CD14-positive monocyte (primary cell): ENCODE results near the gene GALC. TPM values are rescaled to one million over a fixed set of nuclear protein-coding genes. Genes with fewer than 3 reads are reported as not detected.

Experiments used
- DNase-seq, 3 donors: peaks; one replicate each; pipeline ENCODE4 v3.0.0-alpha.2; 2011 to 2022
- H2AFZ ChIP-seq: 2 replicates; pipeline ENCODE4 v1.6.0; 2012; ENCODE audit warnings: mild to moderate bottlenecking, low read depth, low read length, inconsistent platforms; ENCODE audit not compliant: insufficient read depth, poor library complexity, severe bottlenecking
- H3K27ac ChIP-seq, 2 donors: 1 replicate in 1 of 2; 2 replicates in 1 of 2; pipeline ENCODE4 v1.5.1; 2012 to 2013; ENCODE audit warnings: low read length in 2 of 2, control low read depth in 1 of 2, inconsistent platforms in 1 of 2, low read depth in 1 of 2, mild to moderate bottlenecking in 1 of 2
- H3K27me3 ChIP-seq, 2 donors: one replicate each; pipeline versions ENCODE4 v1.6.0 to v1.6.1; 2011 to 2013; ENCODE audit warnings: low read length in 2 of 2; ENCODE audit not compliant: control insufficient read depth in 2 of 2, insufficient read depth in 2 of 2
- H3K36me3 ChIP-seq, 2 donors: replicated peaks in 1 of 2; 1 replicate in 1 of 2; 2 replicates in 1 of 2; pipeline versions ENCODE4 v1.5.1 to v1.6.1; 2012 to 2013; ENCODE audit warnings: low read length in 2 of 2, control low read depth in 1 of 2, inconsistent platforms in 1 of 2, mild to moderate bottlenecking in 1 of 2; ENCODE audit not compliant: insufficient read depth in 2 of 2, control insufficient read depth in 1 of 2
- H3K4me1 ChIP-seq, 2 donors: 1 replicate in 1 of 2; 2 replicates in 1 of 2; pipeline versions ENCODE4 v1.5.1 to v1.6.1; 2012 to 2013; ENCODE audit warnings: low read length in 2 of 2, control low read depth in 1 of 2, inconsistent platforms in 1 of 2, mild to moderate bottlenecking in 1 of 2, moderate library complexity in 1 of 2; ENCODE audit not compliant: insufficient read depth in 2 of 2, control insufficient read depth in 1 of 2
- H3K4me2 ChIP-seq: replicated peaks from 2 replicates; pipeline ENCODE3; 2012; ENCODE audit warnings: low read length, moderate library complexity, mild to moderate bottlenecking; ENCODE audit not compliant: poor library complexity, severe bottlenecking; ENCODE audit errors: extremely low read depth
- H3K4me3 ChIP-seq, 3 experiments: fragments of 200-600 bp in 1 of 3; sonication (generic) in 1 of 3; replicated peaks in 1 of 3; 1 replicate in 2 of 3; 2 replicates in 1 of 3; pipeline ENCODE4 v1.5.1; 2011 to 2013; ENCODE audit warnings: low read length in 3 of 3, mild to moderate bottlenecking in 3 of 3, control low read depth in 2 of 3, low read depth in 2 of 3, inconsistent platforms in 1 of 3, moderate library complexity in 1 of 3
- H3K79me2 ChIP-seq: 2 replicates; pipeline ENCODE4 v1.6.0; 2012; ENCODE audit warnings: mild to moderate bottlenecking, control low read depth, inconsistent platforms, low read length, moderate library complexity; ENCODE audit not compliant: insufficient read depth
- H3K9ac ChIP-seq: 2 replicates; pipeline ENCODE4 v1.6.0; 2017; ENCODE audit warnings: low read length, mild to moderate bottlenecking; ENCODE audit not compliant: insufficient read depth, poor library complexity, severe bottlenecking
- H3K9me3 ChIP-seq, 2 donors: replicated peaks in 1 of 2; 1 replicate in 1 of 2; 2 replicates in 1 of 2; pipeline versions ENCODE4 v1.5.1 to v1.6.1; 2012 to 2013; ENCODE audit warnings: low read length in 2 of 2, control low read depth in 1 of 2; ENCODE audit not compliant: control insufficient read depth in 1 of 2, insufficient read depth in 1 of 2
- H4K20me1 ChIP-seq: 2 replicates; pipeline ENCODE4 v1.6.0; 2012; ENCODE audit warnings: mild to moderate bottlenecking, low read length, control low read depth, moderate library complexity; ENCODE audit not compliant: insufficient read depth
- H3K27ac Mint-ChIP-seq, 7 donors: one replicate each; pipeline ENCODE4 v1.8.0; 2020; ENCODE audit warnings: mild to moderate bottlenecking in 7 of 7, mixed read lengths in 7 of 7, moderate library complexity in 6 of 7, inconsistent platforms in 2 of 7
- H3K27me3 Mint-ChIP-seq, 3 donors: one replicate each; pipeline ENCODE4 v1.8.0; 2021 to 2022; ENCODE audit warnings: low read depth in 3 of 3, mild to moderate bottlenecking in 3 of 3, mixed read lengths in 3 of 3, moderate library complexity in 3 of 3, inconsistent platforms in 1 of 3
- H3K36me3 Mint-ChIP-seq, 2 donors: one replicate each; pipeline ENCODE4 v1.8.0; 2020; ENCODE audit warnings: mixed read lengths in 2 of 2, inconsistent platforms in 1 of 2, mild to moderate bottlenecking in 1 of 2
- H3K4me1 Mint-ChIP-seq: one replicate; pipeline ENCODE4 v1.8.0; 2020; ENCODE audit warnings: mild to moderate bottlenecking, mixed read lengths
- H3K4me3 Mint-ChIP-seq, 2 donors: one replicate each; pipeline ENCODE4 v1.8.0; 2020; ENCODE audit warnings: mild to moderate bottlenecking in 2 of 2, mixed read lengths in 2 of 2, moderate library complexity in 1 of 2
- H3K9me3 Mint-ChIP-seq, 7 donors: one replicate each; pipeline ENCODE4 v1.8.0; 2020 to 2022; ENCODE audit warnings: mixed read lengths in 7 of 7, mild to moderate bottlenecking in 6 of 7, moderate library complexity in 6 of 7, inconsistent platforms in 2 of 7
- CTCF ChIP-seq: fragments of 200-600 bp; IDR thresholded peaks from one replicate; pipeline ENCODE4 v1.8.0; 2022; ENCODE audit warnings: antibody characterized with exemption, mild to moderate bottlenecking
- WGBS: methylation state at CpG from one replicate; pipeline ENCODE4 v1.1.5; 2013; ENCODE audit warnings: missing lambda C conversion rate; ENCODE audit not compliant: insufficient coverage; 5-methylcytosine and 5-hydroxymethylcytosine counted together
- intact Hi-C, 2 donors: fragments of 100-400 bp; cut with micrococcal nuclease; formaldehyde crosslinking; loops; one replicate each; pipeline versions ENCODE4 v1.15.0 to v1.15.1; 2023
- polyA plus RNA-seq, 3 donors: library from polyadenylated mRNA; depleted of rRNA in 1 of 3; unstranded in 2 of 3; stranded (reverse) in 1 of 3; fragments of 300-500 nt in 2 of 3; fragments of >200 nt in 1 of 3; fragmentation: Illumina TruSeq in 2 of 3; gene quantifications; 1 replicate in 2 of 3; 2 replicates in 1 of 3; pipeline ENCODE4 v1.2.3, GENCODE V29; 2012 to 2021

GALC gene
- polyA plus RNA-seq, 3 donors = 28.6 to 40.6 (median 33.8) TPM

- Mint-ChIP-seq H3K4me1 (no peaks in the 10 kb centered on the region), H3K27ac (no peak overlapping the region), H3K27me3 (no peaks in the 10 kb centered on the region), H3K36me3 (peaks cover 68 to 80% of the 10 kb centered on the region in 2 donors), H3K9me3 (no peaks in the 10 kb centered on the region), H3K4me3 (no peak overlapping the region)
- H4K20me1 ChIP-seq = no peaks in the 10 kb centered on the region
- no peak overlapping the region for H3K9ac ChIP-seq
- no CpG with 5 or more reads among the region's 3 CpGs for WGBS
- no peaks in the 10 kb centered on the region for H3K79me2 ChIP-seq
- no peak for DNase-seq
- no peaks in the 10 kb centered on the region for H3K9me3 ChIP-seq
- H3K4me2 ChIP-seq = no peak overlapping the region
- peaks cover 54 to 95% of the 10 kb centered on the region in 2 donors for H3K36me3 ChIP-seq
- no peaks in the 10 kb centered on the region for H3K4me1 ChIP-seq
- H3K27ac ChIP-seq = no peak overlapping the region
- H3K4me3 ChIP-seq = no peak overlapping the region
- no peak overlapping the region for H2AFZ ChIP-seq
- no peaks in the 10 kb centered on the region for H3K27me3 ChIP-seq
- no peak for TF ChIP-seq CTCF
- intact Hi-C loops = no loop called here
These were observed 52.6 kb downstream of the GALC start for GRCh38 chr14:87940382-87940781.

GRCh38 chr14:87935886-87936285 lies 57.1 kb downstream of the GALC start:
- Mint-ChIP-seq H3K4me3 (no peak overlapping the region), H3K36me3 (peaks cover 67 to 78% of the 10 kb centered on the region in 2 donors), H3K4me1 (no peaks in the 10 kb centered on the region), H3K27me3 (no peaks in the 10 kb centered on the region), H3K27ac (peak overlapping the region in 1 of 7 donors; percentile 31), H3K9me3 (peaks cover 0 to 3% (median 0%) of the 10 kb centered on the region in 7 donors)
- H3K27me3 ChIP-seq = no peaks in the 10 kb centered on the region
- H4K20me1 ChIP-seq = no peaks in the 10 kb centered on the region
- WGBS = 93% methylated on average over 1 of the region's 1 CpG
- H3K79me2 ChIP-seq = no peaks in the 10 kb centered on the region
- DNase-seq = no peak
- H3K9me3 ChIP-seq = no peaks in the 10 kb centered on the region
- no peaks in the 10 kb centered on the region for H3K4me1 ChIP-seq
- no peak overlapping the region for H3K4me2 ChIP-seq
- H3K27ac ChIP-seq = no peak overlapping the region
- H3K9ac ChIP-seq = no peak overlapping the region
- intact Hi-C loops = no loop called here
- peaks cover 54 to 82% of the 10 kb centered on the region in 2 donors for H3K36me3 ChIP-seq
- TF ChIP-seq CTCF = no peak
- no peak overlapping the region for H2AFZ ChIP-seq
- no peak overlapping the region for H3K4me3 ChIP-seq
